ENCODE results near the gene RGL2. TPM values are rescaled to one million over a fixed set of nuclear protein-coding genes. Genes with fewer than 3 reads are reported as not detected.
A peak's percentile ranks its signal among the peaks of the same experiment; 100 is the strongest.

Gene RGL2
- total and polyA plus RNA-seq, 2 of the 13 experiments (the other 11 are each of a cell fraction or from before 2014, with no cell fraction given), result 22.9 to 47.4 TPM

GRCh38 chr6:33254591-33254990, 44.2 kb downstream of the RGL2 start:
- H3K9ac ChIP-seq (ENCODE audit: insufficient read depth, low read depth, low read length), result no peak overlapping the region
- in situ Hi-C loops (cut with HindIII; ENCODE audit: extremely low pct_ligation_motif_present, low pct_unique_long_range_greater_than_20kb), result no loop called here
- intact Hi-C loops (cut with micrococcal nuclease; ENCODE audit: unreplicated experiment), result no loop called here
- H3K27ac ChIP-seq (ENCODE audit: extremely low read length, insufficient read depth, low read length), result no peak overlapping the region
- H3K9me3 ChIP-seq (ENCODE audit: low read length), result no peaks in the 10 kb centered on the region
- ChIA-PET POLR2A (interaction anchor here (1.0 to 3.0 kb wide), 3 partner anchors 17 to 55 kb away, joined by 4 to 16 read pairs (median 5); partner anchors contain the start of genes HSD17B8, RPS18 and VPS52), CTCF (ENCODE audit: low intra/inter-chr PET ratio, low total read pairs) (no interaction called here)
- peaks cover 26% of the 10 kb centered on the region for H3K4me1 ChIP-seq (ENCODE audit: insufficient read depth, low read length)
- DNase-seq (ENCODE audit: low spot score), result no peak
- no peak for FAIRE-seq
- H3K36me3 ChIP-seq (replicated peaks in 1 of 2; ENCODE audit: control insufficient read depth in 1 of 2, insufficient read depth in 2 of 2, low read length in 2 of 2), result peaks cover 7 to 11% of the 10 kb centered on the region in 2 experiments; a peak in 4 of 5 replicates
- H3K4me3 ChIP-seq (replicated peaks in 1 of 3; ENCODE audit: insufficient read depth in 1 of 3, low read depth in 2 of 3, low read length in 3 of 3), result no peak overlapping the region
- H3K27me3 ChIP-seq (ENCODE audit: control insufficient read depth in 1 of 2, insufficient read depth in 2 of 2, low read length in 2 of 2), result no peaks in the 10 kb centered on the region
- no TSS peak for BruUV-seq (replicated peaks)
- WGBS (ENCODE audit: low lambda C conversion rate), result 96% methylated on average over 4 of the region's 4 CpGs
- no peak overlapping the region for H3K4me2 ChIP-seq (ENCODE audit: low read depth, low read length)
- H4K20me1 ChIP-seq (ENCODE audit: insufficient read depth, low read length), result no peaks in the 10 kb centered on the region
- TF ChIP-seq ISL2 (CRISPR knock-in tag; IDR thresholded peaks at IDR 0.05) (no peak), ZNF33B (CRISPR knock-in tag; IDR thresholded peaks at IDR 0.05) (no peak), PAWR (CRISPR knock-in tag; IDR thresholded peaks at IDR 0.05; ENCODE audit: borderline replicate concordance) (no peak), GPBP1L1 (CRISPR knock-in tag; IDR thresholded peaks at IDR 0.05) (no peak)
- ATAC-seq, result no peak
- no peaks in the 10 kb centered on the region for H3K79me2 ChIP-seq (ENCODE audit: insufficient read depth, low read length)
- H2AFZ ChIP-seq (ENCODE audit: low read length), result no peak overlapping the region

- intact Hi-C loops (cut with micrococcal nuclease; ENCODE audit: unreplicated experiment), result no loop called here
- DNase-seq (ENCODE audit: low spot score) (no peak), FAIRE-seq (no peak), ATAC-seq (no peak)
- H4K20me1 ChIP-seq (ENCODE audit: insufficient read depth, low read length), result no peaks in the 10 kb centered on the region
- BruUV-seq (replicated peaks), result no TSS peak
- H3K27ac ChIP-seq (ENCODE audit: extremely low read length, insufficient read depth, low read length), result no peak overlapping the region
- H3K4me3 ChIP-seq (replicated peaks in 1 of 3; ENCODE audit: insufficient read depth in 1 of 3, low read depth in 2 of 3, low read length in 3 of 3), result no peak overlapping the region
- peaks cover 3 to 5% of the 10 kb centered on the region in 2 experiments; a peak in 4 of 5 replicates for H3K36me3 ChIP-seq (replicated peaks in 1 of 2; ENCODE audit: control insufficient read depth in 1 of 2, insufficient read depth in 2 of 2, low read length in 2 of 2)
- H3K27me3 ChIP-seq (ENCODE audit: control insufficient read depth in 1 of 2, insufficient read depth in 2 of 2, low read length in 2 of 2), result no peaks in the 10 kb centered on the region
- ChIA-PET CTCF (ENCODE audit: low intra/inter-chr PET ratio, low total read pairs) (no interaction called here), POLR2A (no interaction called here)
- H3K9ac ChIP-seq (ENCODE audit: insufficient read depth, low read depth, low read length), result no peak overlapping the region
- H3K4me2 ChIP-seq (ENCODE audit: low read depth, low read length), result no peak overlapping the region
- TF ChIP-seq MYPOP (CRISPR knock-in tag; IDR thresholded peaks at IDR 0.05), result no peak
- TF ChIP-seq RBFOX2 (IDR thresholded peaks at IDR 0.05; ENCODE audit: low read depth, low read length), result peak; percentile 26; the same call in 1 of the 2 replicates
- H3K79me2 ChIP-seq (ENCODE audit: insufficient read depth, low read length), result no peaks in the 10 kb centered on the region
- in situ Hi-C loops (cut with HindIII; ENCODE audit: extremely low pct_ligation_motif_present, low pct_unique_long_range_greater_than_20kb), result no loop called here
- H2AFZ ChIP-seq (ENCODE audit: low read length), result no peak overlapping the region
- no peaks in the 10 kb centered on the region for H3K9me3 ChIP-seq (ENCODE audit: low read length)
- H3K4me1 ChIP-seq (ENCODE audit: insufficient read depth, low read length), result peaks cover 37% of the 10 kb centered on the region
Measured at GRCh38 chr6:33252759-33253158, 46.0 kb downstream of the RGL2 start.

Measured in HepG2 (cell line).